Spleen (tissue), 7 donors: ENCODE data around the gene MICALL2.

Experiments
- CTCF ChIP-seq, 11 experiments: fragments of 200-600 bp in 7 of 11; fragments of 450-650 bp in 4 of 11; sonication (generic) in 4 of 11; IDR thresholded peaks in 8 of 11; conservative IDR thresholded peaks in 3 of 11; 1 replicate in 7 of 11; 2 replicates in 4 of 11; pipeline versions ENCODE4 v1.4.0 to v1.8.0; 2016 to 2021; ENCODE audit warnings: antibody characterized with exemption in 11 of 11, inconsistent platforms in 4 of 11, mild to moderate bottlenecking in 1 of 11
- POLR2A ChIP-seq, 3 donors: fragments of 450-650 bp; IDR thresholded peaks; one replicate each; pipeline ENCODE4 v1.5.1; 2017; ENCODE audit warnings: antibody characterized with exemption in 3 of 3, mild to moderate bottlenecking in 1 of 3
- donor health status: DM: no; HTN: no; CAD: no; lungs with moderate emphysema.
- donor health status: DM: no; HTN: no; CAD: no.
- donor health status: DM: no; HTN: no; CAD: no.

- TF ChIP-seq CTCF (IDR thresholded peaks at IDR 0.05 in 8 of 11, conservative IDR thresholded peaks at IDR 0.05 in 3 of 11) (no peak), POLR2A (IDR thresholded peaks at IDR 0.05) (no peak)
Observed at GRCh38 chr7:1419310-1419634, 40.0 kb downstream of the MICALL2 start.
